GM19240 (cell line): ENCODE data around the gene STOX1.
A peak's percentile ranks its signal among the peaks of the same experiment; 100 is the strongest.
"Not testable (repeated sequence)": the region's sequence is repeated elsewhere in the genome, so short reads cannot be mapped to it uniquely, and the experiment has no call there.

Source experiments
- DNase-seq: peaks from one replicate; pipeline ENCODE4 v3.0.0; 2011; ENCODE audit warnings: low spot score; ENCODE audit not compliant: insufficient read length

The STOX1 gene, protein sequence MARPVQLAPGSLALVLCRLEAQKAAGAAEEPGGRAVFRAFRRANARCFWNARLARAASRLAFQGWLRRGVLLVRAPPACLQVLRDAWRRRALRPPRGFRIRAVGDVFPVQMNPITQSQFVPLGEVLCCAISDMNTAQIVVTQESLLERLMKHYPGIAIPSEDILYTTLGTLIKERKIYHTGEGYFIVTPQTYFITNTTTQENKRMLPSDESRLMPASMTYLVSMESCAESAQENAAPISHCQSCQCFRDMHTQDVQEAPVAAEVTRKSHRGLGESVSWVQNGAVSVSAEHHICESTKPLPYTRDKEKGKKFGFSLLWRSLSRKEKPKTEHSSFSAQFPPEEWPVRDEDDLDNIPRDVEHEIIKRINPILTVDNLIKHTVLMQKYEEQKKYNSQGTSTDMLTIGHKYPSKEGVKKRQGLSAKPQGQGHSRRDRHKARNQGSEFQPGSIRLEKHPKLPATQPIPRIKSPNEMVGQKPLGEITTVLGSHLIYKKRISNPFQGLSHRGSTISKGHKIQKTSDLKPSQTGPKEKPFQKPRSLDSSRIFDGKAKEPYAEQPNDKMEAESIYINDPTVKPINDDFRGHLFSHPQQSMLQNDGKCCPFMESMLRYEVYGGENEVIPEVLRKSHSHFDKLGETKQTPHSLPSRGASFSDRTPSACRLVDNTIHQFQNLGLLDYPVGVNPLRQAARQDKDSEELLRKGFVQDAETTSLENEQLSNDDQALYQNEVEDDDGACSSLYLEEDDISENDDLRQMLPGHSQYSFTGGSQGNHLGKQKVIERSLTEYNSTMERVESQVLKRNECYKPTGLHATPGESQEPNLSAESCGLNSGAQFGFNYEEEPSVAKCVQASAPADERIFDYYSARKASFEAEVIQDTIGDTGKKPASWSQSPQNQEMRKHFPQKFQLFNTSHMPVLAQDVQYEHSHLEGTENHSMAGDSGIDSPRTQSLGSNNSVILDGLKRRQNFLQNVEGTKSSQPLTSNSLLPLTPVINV

GRCh38 chr10:68826764-68827591 is at the start of gene STOX1:
Gene STOX1 (plus strand): TSS chr10:68827531. CDS start chr10:68827624, 93 bp downstream.
- DNase-seq: peak; percentile 41

- no peak for DNase-seq
Observed at GRCh38 chr10:68781613-68782574, 45.4 kb upstream of the STOX1 start.

DNA sequence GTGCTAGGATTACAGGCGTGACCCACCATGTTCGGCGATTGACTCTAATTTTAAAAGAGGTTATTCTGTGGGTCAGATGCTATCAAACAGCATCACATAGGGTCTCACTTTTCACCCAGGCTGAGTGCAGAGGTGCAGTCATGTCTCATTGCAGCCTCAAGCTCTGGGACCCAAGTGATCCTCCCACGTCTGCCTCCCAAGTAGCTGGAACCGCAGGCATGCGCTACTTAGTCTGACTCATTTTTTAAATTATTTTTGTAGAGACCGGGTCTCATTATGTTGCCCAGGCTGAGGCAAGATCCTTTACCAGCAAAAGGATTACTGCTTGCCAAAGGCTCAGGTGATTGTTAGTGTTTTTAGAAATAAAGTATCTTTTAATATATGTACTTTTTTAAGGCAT is 42.9 kb upstream of the STOX1 start:
- no peak for DNase-seq

DNA sequence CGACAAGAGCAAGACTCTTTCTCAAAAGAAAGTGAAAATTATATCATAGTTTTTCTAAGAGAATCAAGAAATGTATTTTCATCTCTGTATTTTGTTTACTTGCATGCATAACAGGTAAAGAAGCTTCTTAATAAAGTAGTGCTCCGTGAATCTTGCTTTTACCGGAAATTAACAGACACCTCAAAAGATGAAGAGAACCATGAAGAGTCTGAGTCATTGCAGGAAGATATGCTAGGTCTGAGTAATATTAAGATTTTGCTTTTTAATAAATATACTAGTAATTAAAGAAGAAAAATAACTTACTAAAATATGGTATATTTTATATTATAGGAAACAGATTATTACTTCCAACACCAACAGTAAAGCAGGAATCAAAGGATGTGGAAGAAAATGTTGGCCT is 39.5 kb upstream of the STOX1 start:
- no peak for DNase-seq

DNA sequence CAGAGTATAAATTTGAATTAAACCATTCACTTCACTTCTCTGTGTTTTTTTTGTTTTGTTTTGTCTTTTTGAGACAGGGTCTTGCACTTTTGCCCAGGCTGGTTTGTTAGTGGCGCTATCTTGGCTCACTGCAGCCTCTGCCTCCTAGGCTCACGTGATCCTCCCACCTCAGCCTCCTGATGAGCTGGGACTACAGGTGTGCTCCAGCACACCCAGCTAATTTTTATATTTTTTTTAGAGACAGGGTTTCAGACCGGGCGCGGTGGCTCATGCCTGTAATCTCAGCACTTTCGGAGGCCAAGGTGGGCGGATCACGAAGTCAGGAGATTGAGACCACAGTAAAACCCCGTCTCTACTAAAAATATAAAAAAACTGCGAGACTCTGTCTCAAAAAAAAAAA is 36.9 kb upstream of the STOX1 start:
- no peak for DNase-seq

DNA sequence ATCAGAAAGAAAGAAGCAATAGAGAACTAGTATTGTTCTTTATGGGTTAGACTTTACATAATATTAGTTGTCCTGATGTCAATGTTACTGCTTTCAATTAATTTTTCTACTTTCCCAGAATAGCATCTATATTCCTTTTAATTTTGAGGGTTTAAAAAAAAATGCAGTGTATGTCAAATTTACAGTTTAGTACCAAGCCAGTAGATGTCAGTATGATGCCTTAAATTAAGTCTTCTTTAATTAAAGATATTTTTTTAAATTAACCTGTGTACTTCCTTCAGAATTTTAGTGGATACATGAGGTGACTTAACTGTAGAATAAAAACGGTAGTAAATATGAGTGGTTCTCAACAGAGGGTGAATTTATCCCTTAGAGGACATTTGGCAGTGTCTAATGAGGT is 35.2 kb upstream of the STOX1 start:
- DNase-seq: no peak

GRCh38 chr10:68795886-68796532 is 31.3 kb upstream of the STOX1 start:
- DNase-seq: no peak

GRCh38 chr10:68796605-68797004 is 30.7 kb upstream of the STOX1 start:
- DNase-seq: no peak

DNA sequence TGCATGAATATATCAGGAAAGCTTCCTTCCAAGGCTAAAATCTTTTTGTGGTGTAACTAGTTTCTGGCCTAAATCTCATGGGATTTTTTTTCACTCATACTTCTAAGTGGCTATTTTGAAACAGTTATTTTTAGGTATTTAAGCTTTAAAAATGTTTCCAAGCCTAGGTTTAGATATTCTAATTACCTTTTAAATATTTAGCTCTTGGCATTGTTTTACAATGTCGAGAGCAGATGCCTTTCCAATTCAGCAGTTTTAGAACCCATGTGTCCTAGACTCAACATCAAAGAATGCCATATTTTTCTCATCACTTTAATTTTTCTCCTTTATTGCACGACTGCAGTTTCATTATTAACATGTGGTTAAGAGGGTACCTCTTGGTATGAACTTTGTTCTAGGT is 27.1 kb upstream of the STOX1 start:
- DNase-seq: no peak

- DNase-seq: no peak
Observed at GRCh38 chr10:68804692-68805091, 22.6 kb upstream of the STOX1 start.

- DNase-seq: not testable (repeated sequence)
Observed at GRCh38 chr10:68810830-68811229, 16.5 kb upstream of the STOX1 start.

GRCh38 chr10:68811314-68812009 is 15.9 kb upstream of the STOX1 start:
- DNase-seq: no peak

- no peak for DNase-seq
Observed at GRCh38 chr10:68812420-68812819, 14.9 kb upstream of the STOX1 start.

DNA sequence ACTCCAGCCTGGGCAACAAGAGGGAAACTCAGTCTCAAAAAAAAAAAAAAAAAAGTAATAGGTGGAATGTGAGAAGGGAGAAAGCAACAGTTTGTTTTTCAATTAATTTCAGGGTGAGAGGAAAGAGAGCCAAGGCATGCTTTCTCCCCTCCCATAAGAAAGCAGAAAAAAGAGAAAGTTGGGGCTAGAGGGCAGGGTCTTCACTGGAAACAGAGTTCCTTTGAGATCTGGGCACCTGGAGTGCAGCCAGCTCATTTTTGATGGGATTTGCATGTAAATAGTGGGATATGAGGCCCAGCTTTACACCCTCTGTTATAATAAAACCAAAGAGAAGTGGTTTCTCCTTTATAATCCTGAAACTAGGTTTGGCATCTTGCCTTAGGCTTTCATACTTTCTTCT is 13.8 kb upstream of the STOX1 start:
- DNase-seq: no peak

DNA sequence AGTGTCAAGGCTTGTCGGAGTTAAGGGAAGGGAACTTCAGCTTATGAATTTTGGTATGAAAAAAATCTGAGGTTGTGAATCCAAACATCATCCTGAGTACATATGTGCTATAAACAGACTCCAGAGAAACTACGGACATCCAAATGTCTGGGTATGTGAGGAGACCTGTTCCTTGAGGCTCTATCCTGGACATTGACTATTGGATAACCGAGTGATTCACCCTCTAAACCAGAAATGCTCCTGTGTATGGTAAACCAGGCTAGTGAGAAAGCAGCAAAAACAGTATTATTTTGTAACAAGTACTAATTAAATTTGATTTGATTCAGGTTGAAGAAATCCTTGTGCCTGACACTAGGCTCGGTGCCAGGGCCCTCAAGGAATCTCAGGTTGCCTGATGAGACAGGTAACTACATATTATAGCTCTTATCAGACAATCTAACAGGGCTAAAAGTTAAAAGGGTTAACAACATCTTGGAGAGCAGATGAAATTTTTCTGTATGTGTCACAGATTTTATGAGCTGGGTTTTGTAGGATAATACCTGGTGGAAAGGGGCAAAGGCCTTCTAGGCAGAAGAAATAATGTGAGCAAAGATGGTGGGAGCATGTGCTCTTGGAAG is 10.4 kb upstream of the STOX1 start:
- DNase-seq: no peak

- not testable (repeated sequence) for DNase-seq
Observed at GRCh38 chr10:68820359-68820758, 7.0 kb upstream of the STOX1 start.

GRCh38 chr10:68822626-68823025 is 4.7 kb upstream of the STOX1 start:
- DNase-seq: not testable (repeated sequence)

DNA sequence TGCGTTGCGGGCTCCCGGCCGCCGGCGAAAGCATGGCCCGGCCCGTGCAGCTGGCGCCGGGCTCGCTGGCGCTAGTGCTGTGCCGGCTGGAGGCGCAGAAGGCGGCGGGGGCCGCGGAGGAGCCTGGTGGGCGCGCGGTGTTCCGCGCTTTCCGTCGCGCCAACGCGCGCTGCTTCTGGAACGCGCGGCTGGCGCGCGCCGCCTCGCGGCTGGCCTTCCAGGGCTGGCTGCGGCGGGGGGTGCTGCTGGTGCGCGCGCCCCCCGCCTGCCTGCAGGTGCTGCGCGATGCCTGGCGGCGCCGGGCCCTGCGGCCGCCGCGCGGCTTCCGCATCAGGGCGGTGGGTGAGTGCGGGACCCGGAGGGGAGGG is 245 bp downstream of the STOX1 start:
- not testable (repeated sequence) for DNase-seq
